ENCODE measurements around the gene SOD2. TPM values are rescaled to one million over a fixed set of nuclear protein-coding genes. Genes with fewer than 3 reads are reported as not detected.

SOD2 gene
- total RNA-seq, 1 experiment from 2014 or later: 80.5 TPM

DNA sequence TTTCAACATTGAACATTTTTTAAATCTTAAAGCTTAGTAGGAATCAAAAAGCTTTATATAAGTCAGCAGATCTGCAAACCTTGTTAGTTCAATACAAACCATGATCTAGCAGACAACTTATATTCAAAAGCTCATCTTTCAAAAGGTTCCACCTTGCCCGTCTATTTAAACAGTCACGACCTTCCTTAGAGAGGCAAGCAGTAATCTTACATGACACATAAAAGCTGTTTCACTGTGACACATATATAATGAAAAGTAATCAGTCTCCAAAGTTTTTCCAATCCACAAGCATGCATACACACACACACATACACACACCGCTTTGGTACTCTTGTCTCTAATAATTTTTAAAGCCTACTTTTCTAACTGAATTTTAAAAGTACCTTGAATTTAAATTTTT is 12.9 kb downstream of the SOD2 start:
- H3K27me3 Mint-ChIP-seq (ENCODE audit: low read depth): no peaks in the 10 kb centered on the region
- H3K36me3 Mint-ChIP-seq (ENCODE audit: insufficient read depth in 1 of 3, low read depth in 3 of 3): peaks cover 16 to 31% (median 25%) of the 10 kb centered on the region in 3 experiments
- Histone ChIP-seq H3K4me2 (ENCODE audit: insufficient read depth, insufficient read length, low read length) (no peak overlapping the region), H4K5ac (ENCODE audit: insufficient read length, low read depth, low read length) (no peak overlapping the region), H4K20me1 (ENCODE audit: control insufficient read depth, insufficient read depth, insufficient read length) (no peaks in the 10 kb centered on the region), H3K4me1 (ENCODE audit: insufficient read depth, low read length) (no peaks in the 10 kb centered on the region), H3K79me2 (ENCODE audit: insufficient read depth, low read length) (no peaks in the 10 kb centered on the region), H2BK20ac (ENCODE audit: low read depth, low read length, poor library complexity, severe bottlenecking) (no peak overlapping the region), H3K27ac (ENCODE audit: insufficient read length, low read depth, low read length) (no peak overlapping the region), H3T11ph (ENCODE audit: low read length) (no peak overlapping the region), H3K4ac (ENCODE audit: low read depth, low read length) (no peak overlapping the region), H3K18ac (ENCODE audit: insufficient read length, low read depth, low read length) (no peak overlapping the region), H3K23me2 (ENCODE audit: insufficient read length, low read depth, low read length, poor library complexity, severe bottlenecking) (no peaks in the 10 kb centered on the region), H3K79me1 (ENCODE audit: insufficient read depth, low read depth, low read length, poor library complexity, severe bottlenecking) (no peaks in the 10 kb centered on the region), H2AK5ac (ENCODE audit: insufficient read length, low read length) (no peak overlapping the region), H2AFZ (ENCODE audit: low read length) (no peak overlapping the region), H3K9me3 (ENCODE audit: control insufficient read depth, low read depth, low read length) (no peaks in the 10 kb centered on the region), H3K14ac (ENCODE audit: insufficient read depth, low read length) (no peak overlapping the region), H2BK120ac (ENCODE audit: low read depth, low read length, poor library complexity, severe bottlenecking) (no peak overlapping the region), H4K91ac (ENCODE audit: insufficient read length, low read depth, low read length) (no peak overlapping the region), H2BK5ac (ENCODE audit: insufficient read length, low read length) (no peak overlapping the region), H3K56ac (ENCODE audit: insufficient read length, low read depth, low read length) (no peak overlapping the region), H2BK12ac (ENCODE audit: insufficient read length, low read depth, low read length) (no peak overlapping the region), H3K27me3 (ENCODE audit: insufficient read depth, low read length) (no peaks in the 10 kb centered on the region), H3K9ac (ENCODE audit: extremely low read depth, insufficient read length, low read length) (no peak overlapping the region), H2BK15ac (ENCODE audit: low read depth, low read length) (no peak overlapping the region), H4K8ac (replicated peaks; ENCODE audit: insufficient read length, low read depth, low read length) (no peak overlapping the region), H3K23ac (ENCODE audit: insufficient read length, low read depth, low read length) (no peak overlapping the region)
- DNase-seq: no peak
- H3K27ac Mint-ChIP-seq: peak overlapping the region in 1 of 3 experiments; percentile 18; a peak in 4 of 7 replicates
- H3K9me3 Mint-ChIP-seq: peaks cover 3 to 7% of the 10 kb centered on the region in 2 experiments; a peak in 3 of 5 replicates
- no peak overlapping the region for H3K4me3 Mint-ChIP-seq
- no peaks in the 10 kb centered on the region for H3K4me1 Mint-ChIP-seq
- TF ChIP-seq, protein P1, sequence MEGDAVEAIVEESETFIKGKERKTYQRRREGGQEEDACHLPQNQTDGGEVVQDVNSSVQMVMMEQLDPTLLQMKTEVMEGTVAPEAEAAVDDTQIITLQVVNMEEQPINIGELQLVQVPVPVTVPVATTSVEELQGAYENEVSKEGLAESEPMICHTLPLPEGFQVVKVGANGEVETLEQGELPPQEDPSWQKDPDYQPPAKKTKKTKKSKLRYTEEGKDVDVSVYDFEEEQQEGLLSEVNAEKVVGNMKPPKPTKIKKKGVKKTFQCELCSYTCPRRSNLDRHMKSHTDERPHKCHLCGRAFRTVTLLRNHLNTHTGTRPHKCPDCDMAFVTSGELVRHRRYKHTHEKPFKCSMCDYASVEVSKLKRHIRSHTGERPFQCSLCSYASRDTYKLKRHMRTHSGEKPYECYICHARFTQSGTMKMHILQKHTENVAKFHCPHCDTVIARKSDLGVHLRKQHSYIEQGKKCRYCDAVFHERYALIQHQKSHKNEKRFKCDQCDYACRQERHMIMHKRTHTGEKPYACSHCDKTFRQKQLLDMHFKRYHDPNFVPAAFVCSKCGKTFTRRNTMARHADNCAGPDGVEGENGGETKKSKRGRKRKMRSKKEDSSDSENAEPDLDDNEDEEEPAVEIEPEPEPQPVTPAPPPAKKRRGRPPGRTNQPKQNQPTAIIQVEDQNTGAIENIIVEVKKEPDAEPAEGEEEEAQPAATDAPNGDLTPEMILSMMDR (conservative IDR thresholded peaks at IDR 0.05): no peak
- no CpG with 5 or more reads among the region's 3 CpGs for WGBS (ENCODE audit: extremely low coverage, insufficient read length, low lambda C conversion rate)

All from H9 (cell line).